Urinary bladder (tissue), 4 donors: ENCODE measurements around the gene KBTBD6. TPM values are rescaled to one million over a fixed set of nuclear protein-coding genes. Genes with fewer than 3 reads are reported as not detected.
"Not testable (repeated sequence)": the region's sequence is repeated elsewhere in the genome, so short reads cannot be mapped to it uniquely, and the experiment has no call there.

Source experiments
- DNase-seq: peaks from one replicate; pipeline ENCODE4 v3.0.0-alpha.2; 2015; ENCODE audit errors: extremely low spot score
- H3K27ac ChIP-seq: one replicate; pipeline ENCODE4 v1.5.1; 2013; ENCODE audit warnings: low read depth, mild to moderate bottlenecking, moderate library complexity
- H3K36me3 ChIP-seq: one replicate; pipeline ENCODE4 v1.6.1; 2013; ENCODE audit warnings: mild to moderate bottlenecking, moderate library complexity; ENCODE audit not compliant: insufficient read depth
- H3K4me1 ChIP-seq: one replicate; pipeline ENCODE4 v1.6.1; 2013; ENCODE audit warnings: mild to moderate bottlenecking, moderate library complexity; ENCODE audit not compliant: insufficient read depth
- H3K4me3 ChIP-seq: one replicate; pipeline ENCODE4 v1.5.1; 2013; ENCODE audit warnings: low read depth, low read length
- WGBS: extraction: QIAGEN DNeasy Blood & Tissue Kit; methylation state at CpG from one replicate; pipeline ENCODE4 v1.1.7; 2013; 5-methylcytosine and 5-hydroxymethylcytosine counted together
- polyA plus RNA-seq: library from polyadenylated mRNA; stranded (reverse); fragments of 200-250 nt; gene quantifications from one replicate; pipeline ENCODE4 v1.2.3, GENCODE V29; 2013
- small RNA-seq: library from RNA; depleted of rRNA; stranded (forward); fragments of <200 nt; gene quantifications from one replicate; pipeline ENCODE3, GENCODE V24; 2014
- total RNA-seq: library from RNA; depleted of rRNA; stranded (reverse); fragments of >200 nt; gene quantifications from one replicate; pipeline ENCODE4 v1.2.3, GENCODE V29; 2014
- donor health status: healthy with polysubstance abuse.
- donor health status: healthy.

KBTBD6 gene
- total and polyA plus RNA-seq, 2 donors: 5.5 to 17.0 TPM

GRCh38 chr13:41117869-41118268 lies 14.7 kb downstream of the KBTBD6 start:
- WGBS: 56% methylated on average over 4 of the region's 4 CpGs
- H3K4me3 ChIP-seq: no peak overlapping the region
- H3K4me1 ChIP-seq: no peaks in the 10 kb centered on the region
- no peaks in the 10 kb centered on the region for H3K36me3 ChIP-seq
- no peak for DNase-seq
- no peak overlapping the region for H3K27ac ChIP-seq

- no peak for DNase-seq
- Histone ChIP-seq H3K4me1 (no peaks in the 10 kb centered on the region), H3K4me3 (no peak overlapping the region), H3K36me3 (no peaks in the 10 kb centered on the region), H3K27ac (no peak overlapping the region)
- 86% methylated on average over 7 of the region's 7 CpGs for WGBS
These were observed 21.1 kb downstream of the KBTBD6 start for GRCh38 chr13:41111454-41111853.

- Histone ChIP-seq H3K27ac (no peak overlapping the region), H3K4me1 (no peaks in the 10 kb centered on the region), H3K36me3 (no peaks in the 10 kb centered on the region), H3K4me3 (no peak overlapping the region)
- DNase-seq: no peak
- 87% methylated on average over 7 of the region's 7 CpGs for WGBS
These were observed 25.0 kb downstream of the KBTBD6 start for GRCh38 chr13:41107584-41108014.

- Histone ChIP-seq H3K4me3 (no peak overlapping the region), H3K36me3 (no peaks in the 10 kb centered on the region), H3K4me1 (no peaks in the 10 kb centered on the region), H3K27ac (no peak overlapping the region)
- no peak for DNase-seq
- WGBS: 90% methylated on average over 15 of the region's 15 CpGs
These were observed 25.5 kb downstream of the KBTBD6 start for GRCh38 chr13:41107104-41107571.

GRCh38 chr13:41099986-41100385 lies 32.6 kb downstream of the KBTBD6 start:
- DNase-seq: no peak
- Histone ChIP-seq H3K4me1 (no peaks in the 10 kb centered on the region), H3K27ac (no peak overlapping the region), H3K4me3 (no peak overlapping the region), H3K36me3 (no peaks in the 10 kb centered on the region)

GRCh38 chr13:41098761-41099160 lies 33.8 kb downstream of the KBTBD6 start:
- Histone ChIP-seq H3K4me1 (no peaks in the 10 kb centered on the region), H3K4me3 (no peak overlapping the region), H3K27ac (no peak overlapping the region), H3K36me3 (no peaks in the 10 kb centered on the region)
- DNase-seq: no peak
- WGBS: 100% methylated on average over 1 of the region's 1 CpG

- H3K36me3 ChIP-seq, H3K27ac ChIP-seq, H3K4me3 ChIP-seq, DNase-seq, H3K4me1 ChIP-seq: not testable (repeated sequence)
- WGBS: 93% methylated on average over 2 of the region's 2 CpGs
These were observed 36.9 kb downstream of the KBTBD6 start for GRCh38 chr13:41095681-41096080.

GRCh38 chr13:41085961-41086585 lies 46.5 kb downstream of the KBTBD6 start:
- no peak overlapping the region for H3K27ac ChIP-seq
- WGBS: 55% methylated on average over 2 of the region's 2 CpGs
- peaks cover 2% of the 10 kb centered on the region for H3K36me3 ChIP-seq
- no peak overlapping the region for H3K4me3 ChIP-seq
- no peak for DNase-seq
- H3K4me1 ChIP-seq: no peaks in the 10 kb centered on the region

- over 99% methylated on average over 4 of the region's 4 CpGs for WGBS
- Histone ChIP-seq H3K36me3 (peaks cover 6% of the 10 kb centered on the region), H3K4me3 (no peak overlapping the region), H3K4me1 (no peaks in the 10 kb centered on the region), H3K27ac (no peak overlapping the region)
- no peak for DNase-seq
These were observed 52.9 kb downstream of the KBTBD6 start for GRCh38 chr13:41079725-41080124.

Small RNA genes lying within 50 kb of the gene (small RNA-seq; reads per million reads assigned to genes)
- not detected for gene MIR3168
- gene RN7SL597P: not detected

Other genes starting within 250 kb of the KBTBD6 start
- 83.9 TPM for gene ELF1, start 113.5 kb downstream of the KBTBD6 start, total RNA-seq
- 57.4 TPM for gene ELF1, start 113.5 kb downstream of the KBTBD6 start, polyA plus RNA-seq
- 14.5 TPM for gene WBP4, start 71.3 kb downstream of the KBTBD6 start, total RNA-seq
- 14.5 TPM for gene WBP4, start 71.3 kb downstream of the KBTBD6 start, polyA plus RNA-seq
- 23.1 TPM for gene KBTBD7, start 61.8 kb upstream of the KBTBD6 start, total RNA-seq
- 5.1 TPM for gene KBTBD7, start 61.8 kb upstream of the KBTBD6 start, polyA plus RNA-seq
- 25.1 TPM for gene MTRF1, start 130.8 kb upstream of the KBTBD6 start, total RNA-seq
- gene MTRF1, start 130.8 kb upstream of the KBTBD6 start, polyA plus RNA-seq: 7.0 TPM
- gene NAA16, start 178.5 kb upstream of the KBTBD6 start, total RNA-seq: 53.8 TPM
- 10.6 TPM for gene NAA16, start 178.5 kb upstream of the KBTBD6 start, polyA plus RNA-seq